T-helper 1 cell treated with Interleukin-12 subunit alpha and Interleukin-12 subunit beta and Interleukin-4 antibody, amounts not matched to agents 30 μg/mL and 1 μg/mL, for 36 hours (primary cell): ENCODE results near the gene PDAP1.
A peak's percentile ranks its signal among the peaks of the same experiment; 100 is the strongest.
"Not testable (repeated sequence)": the region's sequence is repeated elsewhere in the genome, so short reads cannot be mapped to it uniquely, and the experiment has no call there.

ENCODE experiments used
- H3K27ac Mint-ChIP-seq: one replicate; pipeline ENCODE4 v1.8.0; 2021; ENCODE audit warnings: mild to moderate bottlenecking, mixed read lengths
- H3K27me3 Mint-ChIP-seq: one replicate; pipeline ENCODE4 v1.8.0; 2021; ENCODE audit warnings: low read depth, mixed read lengths
- H3K36me3 Mint-ChIP-seq: one replicate; pipeline ENCODE4 v1.8.0; 2021; ENCODE audit warnings: low read depth, mixed read lengths
- H3K4me1 Mint-ChIP-seq: one replicate; pipeline ENCODE4 v1.8.0; 2021; ENCODE audit warnings: low read depth, mixed read lengths
- H3K4me3 Mint-ChIP-seq: one replicate; pipeline ENCODE4 v1.8.0; 2021; ENCODE audit warnings: mild to moderate bottlenecking, moderate library complexity, mixed read lengths
- H3K9me3 Mint-ChIP-seq: one replicate; pipeline ENCODE4 v1.8.0; 2021; ENCODE audit warnings: mixed read lengths

Gene PDAP1

GRCh38 chr7:99395616-99396327 is 12.6 kb downstream of the PDAP1 start:
- H3K4me1 Mint-ChIP-seq: peaks cover 26% of the 10 kb centered on the region
- H3K27ac Mint-ChIP-seq: no peak overlapping the region
- no peaks in the 10 kb centered on the region for H3K9me3 Mint-ChIP-seq
- H3K36me3 Mint-ChIP-seq: peaks cover 46% of the 10 kb centered on the region
- H3K4me3 Mint-ChIP-seq: no peak overlapping the region
- no peaks in the 10 kb centered on the region for H3K27me3 Mint-ChIP-seq

- Mint-ChIP-seq H3K27me3 (no peaks in the 10 kb centered on the region), H3K9me3 (no peaks in the 10 kb centered on the region), H3K4me1 (peaks cover 26% of the 10 kb centered on the region), H3K27ac (peak overlapping the region; percentile 41), H3K36me3 (peaks cover 49% of the 10 kb centered on the region), H3K4me3 (no peak overlapping the region)
Observed at GRCh38 chr7:99394188-99394502, 14.3 kb downstream of the PDAP1 start.

DNA sequence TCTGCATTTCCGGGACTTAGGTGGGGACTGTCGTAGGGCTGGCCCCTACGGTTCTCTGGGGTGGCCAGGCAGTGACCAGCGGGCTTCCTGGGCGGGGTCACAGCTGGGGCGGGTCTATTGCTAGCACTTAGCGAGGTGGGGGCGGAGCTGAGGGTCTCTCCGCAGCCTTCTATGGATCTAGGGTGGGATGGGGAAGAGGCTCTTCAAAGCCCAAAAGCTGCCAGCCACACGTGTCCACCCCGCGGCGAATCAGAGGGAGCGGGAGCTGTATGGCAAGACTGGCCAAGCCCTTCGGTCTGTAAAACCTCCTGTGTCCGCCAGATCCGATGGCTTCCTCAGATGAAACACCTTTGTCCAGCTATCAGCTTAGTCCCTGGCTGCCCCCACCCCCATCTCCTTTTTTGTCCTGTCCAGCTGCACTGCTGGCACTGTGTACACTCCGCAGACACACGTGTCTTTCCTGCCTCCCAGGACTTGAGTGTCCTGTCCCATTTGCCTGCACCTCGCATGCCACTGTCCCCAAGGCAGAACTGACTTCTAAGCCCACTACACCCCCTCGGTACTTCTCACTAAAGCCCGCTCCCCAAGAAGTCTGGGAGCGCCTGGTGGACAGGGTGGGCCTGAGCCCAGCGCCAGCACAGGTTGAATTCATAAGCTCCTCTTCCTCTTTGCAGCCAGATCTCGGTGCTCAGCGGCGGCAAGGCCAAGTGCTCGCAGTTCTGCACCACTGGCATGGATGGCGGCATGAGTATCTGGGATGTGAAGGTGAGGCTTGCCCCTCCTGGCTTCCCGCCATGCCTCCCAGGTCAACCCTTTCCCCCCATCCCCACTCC is 14.8 kb downstream of the PDAP1 start:
- Mint-ChIP-seq H3K4me1 (peaks cover 23% of the 10 kb centered on the region), H3K9me3 (no peaks in the 10 kb centered on the region), H3K36me3 (peaks cover 45% of the 10 kb centered on the region)

DNA sequence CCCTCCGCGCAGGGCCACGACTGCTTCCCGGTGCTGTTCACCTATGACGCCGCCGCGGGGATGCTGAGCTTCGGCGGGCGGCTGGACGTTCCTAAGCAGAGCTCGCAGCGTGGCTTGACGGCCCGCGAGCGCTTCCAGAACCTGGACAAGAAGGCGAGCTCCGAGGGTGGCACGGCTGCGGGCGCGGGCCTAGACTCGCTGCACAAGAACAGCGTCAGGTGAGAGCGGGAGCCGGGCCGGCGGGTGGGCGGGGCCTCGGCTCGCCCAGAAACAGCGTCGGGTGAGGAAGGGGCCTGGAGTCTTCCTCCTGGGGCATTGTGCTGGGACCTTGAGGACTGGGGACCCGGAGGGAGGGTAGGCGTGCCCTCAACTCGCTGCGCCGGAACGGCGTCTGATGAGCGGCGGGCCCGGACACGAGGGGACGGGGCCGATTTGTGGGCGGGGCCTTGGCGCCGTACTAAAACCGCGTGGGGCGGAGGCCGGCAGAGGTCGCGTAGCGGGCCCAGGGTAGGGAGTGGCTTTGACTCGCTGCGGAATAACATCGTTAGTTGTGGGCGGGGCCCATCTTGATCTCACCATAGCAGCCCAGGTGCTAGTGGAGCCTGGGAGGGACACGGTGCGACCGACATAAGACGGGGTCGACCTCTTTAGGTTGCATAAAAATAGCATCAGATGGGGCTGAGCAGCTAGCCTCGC is 15.6 kb downstream of the PDAP1 start:
- Mint-ChIP-seq H3K36me3 (peaks cover 44% of the 10 kb centered on the region), H3K27ac (peak overlapping the region; percentile 76), H3K4me1 (peaks cover 15% of the 10 kb centered on the region), H3K9me3 (no peaks in the 10 kb centered on the region), H3K4me3 (peak overlapping the region; percentile 65), H3K27me3 (no peaks in the 10 kb centered on the region)

More for the DNA sequence above, 14.8 kb downstream of the PDAP1 start:
- Mint-ChIP-seq H3K27ac (peak overlapping the region; percentile 76), H3K27me3 (no peaks in the 10 kb centered on the region), H3K4me3 (peak overlapping the region; percentile 65)

DNA sequence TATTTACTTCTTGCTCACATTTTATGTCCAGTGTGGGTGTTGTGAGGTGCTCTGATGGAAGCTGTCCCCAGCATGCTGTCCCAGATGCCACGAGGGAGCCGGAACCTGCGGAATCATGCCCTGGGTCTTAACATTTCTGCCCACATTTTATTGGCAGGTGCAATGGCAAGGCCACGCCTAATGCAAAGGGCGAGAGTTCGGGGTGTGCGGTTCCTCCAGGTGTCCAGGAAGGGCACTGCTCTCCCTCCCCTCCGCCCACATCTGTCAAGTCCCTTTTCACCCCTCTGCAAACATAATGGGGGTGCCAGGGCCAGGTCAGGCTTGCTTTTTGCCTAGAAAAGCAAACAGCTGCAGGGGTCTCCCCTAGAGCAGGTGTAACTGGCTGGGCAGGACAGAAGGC is 16.4 kb downstream of the PDAP1 start:
- H3K4me1 Mint-ChIP-seq: peaks cover 14% of the 10 kb centered on the region
- no peaks in the 10 kb centered on the region for H3K9me3 Mint-ChIP-seq
- peaks cover 42% of the 10 kb centered on the region for H3K36me3 Mint-ChIP-seq
- no peaks in the 10 kb centered on the region for H3K27me3 Mint-ChIP-seq
- H3K4me3 Mint-ChIP-seq: no peak overlapping the region
- peak overlapping the region; percentile 24 for H3K27ac Mint-ChIP-seq

GRCh38 chr7:99390941-99391602 is 17.3 kb downstream of the PDAP1 start:
- Mint-ChIP-seq H3K36me3 (peaks cover 44% of the 10 kb centered on the region), H3K27ac (no peak overlapping the region), H3K4me3 (no peak overlapping the region), H3K9me3 (no peaks in the 10 kb centered on the region), H3K27me3 (no peaks in the 10 kb centered on the region), H3K4me1 (peaks cover 14% of the 10 kb centered on the region)

DNA sequence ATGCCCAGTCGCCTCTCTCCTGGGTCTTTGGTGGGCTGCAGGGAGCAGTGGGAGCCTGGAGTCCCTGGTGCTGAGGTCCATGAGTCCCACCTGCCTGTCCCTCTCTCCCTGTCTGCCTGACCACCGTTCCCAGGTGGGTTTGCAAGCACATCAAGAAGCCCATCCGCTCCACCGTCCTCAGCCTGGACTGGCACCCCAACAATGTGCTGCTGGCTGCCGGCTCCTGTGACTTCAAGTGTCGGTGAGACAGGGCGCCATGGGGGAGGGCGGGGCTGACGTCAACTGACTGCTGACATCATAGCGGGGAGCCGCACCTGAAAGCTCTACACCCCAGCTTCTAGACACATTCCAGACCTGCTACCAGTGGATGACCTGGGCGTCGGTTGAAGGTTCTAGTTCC is 18.6 kb downstream of the PDAP1 start:
- Mint-ChIP-seq H3K36me3 (peaks cover 40% of the 10 kb centered on the region), H3K4me3 (no peak overlapping the region), H3K9me3 (no peaks in the 10 kb centered on the region), H3K4me1 (peaks cover 14% of the 10 kb centered on the region), H3K27ac (no peak overlapping the region), H3K27me3 (no peaks in the 10 kb centered on the region)

GRCh38 chr7:99387912-99388311 is 20.5 kb downstream of the PDAP1 start:
- Mint-ChIP-seq H3K4me3 (no peak overlapping the region), H3K36me3 (peaks cover 31% of the 10 kb centered on the region), H3K9me3 (no peaks in the 10 kb centered on the region), H3K27ac (no peak overlapping the region), H3K4me1 (peaks cover 12% of the 10 kb centered on the region), H3K27me3 (no peaks in the 10 kb centered on the region)

DNA sequence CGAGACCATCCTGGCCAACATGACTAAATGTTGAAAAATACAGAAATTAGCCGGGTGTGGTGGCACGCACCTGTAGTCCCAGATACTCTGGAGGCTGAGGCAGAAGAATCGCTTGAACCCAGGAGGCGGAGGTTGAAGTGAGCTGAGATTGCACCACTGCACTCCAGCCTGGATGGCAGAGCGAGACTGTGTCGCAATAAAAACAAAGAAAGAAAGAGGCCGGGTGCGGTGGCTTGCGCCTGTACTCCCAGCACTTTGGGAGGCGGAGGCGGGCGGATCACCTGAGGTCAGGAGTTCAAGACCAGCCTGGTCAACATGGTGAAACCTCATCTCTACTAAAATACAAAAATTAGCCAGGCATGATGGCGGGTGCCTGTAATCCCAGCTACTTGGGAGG is 21.2 kb downstream of the PDAP1 start:
- not testable (repeated sequence) for H3K27me3 Mint-ChIP-seq, H3K9me3 Mint-ChIP-seq, H3K4me3 Mint-ChIP-seq, H3K27ac Mint-ChIP-seq
- Mint-ChIP-seq H3K4me1 (peaks cover 10% of the 10 kb centered on the region), H3K36me3 (peaks cover 31% of the 10 kb centered on the region)

- Mint-ChIP-seq H3K27me3 (no peaks in the 10 kb centered on the region), H3K27ac (no peak overlapping the region), H3K4me3 (no peak overlapping the region), H3K4me1 (peaks cover 7% of the 10 kb centered on the region), H3K9me3 (no peaks in the 10 kb centered on the region), H3K36me3 (peaks cover 26% of the 10 kb centered on the region)
Observed at GRCh38 chr7:99386584-99387238, 21.7 kb downstream of the PDAP1 start.

DNA sequence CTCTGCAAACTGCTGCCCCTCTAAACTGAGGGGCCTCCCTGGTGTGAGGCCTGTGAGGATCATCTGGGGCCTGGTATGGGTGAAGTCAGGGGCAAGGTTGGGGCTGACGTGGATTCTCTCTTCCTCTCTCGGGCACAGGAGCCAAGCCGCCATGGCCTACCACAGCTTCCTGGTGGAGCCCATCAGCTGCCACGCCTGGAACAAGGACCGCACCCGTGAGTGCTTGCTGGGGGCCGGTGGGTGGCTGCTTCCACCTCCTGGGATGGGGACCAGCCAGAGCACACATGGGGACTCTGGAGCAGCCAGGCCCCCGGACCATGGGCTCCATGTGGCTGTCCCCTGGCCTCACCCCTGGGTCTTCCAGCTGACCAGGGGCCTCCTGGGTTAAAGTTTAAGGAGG is 22.8 kb downstream of the PDAP1 start:
- H3K4me3 Mint-ChIP-seq: no peak overlapping the region
- H3K27ac Mint-ChIP-seq: no peak overlapping the region
- no peaks in the 10 kb centered on the region for H3K27me3 Mint-ChIP-seq
- H3K9me3 Mint-ChIP-seq: no peaks in the 10 kb centered on the region
- peaks cover 16% of the 10 kb centered on the region for H3K4me1 Mint-ChIP-seq
- H3K36me3 Mint-ChIP-seq: peaks cover 31% of the 10 kb centered on the region

- Mint-ChIP-seq H3K27me3 (no peaks in the 10 kb centered on the region), H3K9me3 (no peaks in the 10 kb centered on the region), H3K36me3 (peaks cover 33% of the 10 kb centered on the region), H3K4me1 (peaks cover 24% of the 10 kb centered on the region), H3K4me3 (no peak overlapping the region), H3K27ac (peak overlapping the region; percentile 9)
Observed at GRCh38 chr7:99384523-99384922, 23.9 kb downstream of the PDAP1 start.

- no peaks in the 10 kb centered on the region for H3K9me3 Mint-ChIP-seq
- H3K27ac Mint-ChIP-seq: peak overlapping the region; percentile 83
- H3K4me3 Mint-ChIP-seq: no peak overlapping the region
- H3K4me1 Mint-ChIP-seq: peaks cover 30% of the 10 kb centered on the region
- peaks cover 36% of the 10 kb centered on the region for H3K36me3 Mint-ChIP-seq
- no peaks in the 10 kb centered on the region for H3K27me3 Mint-ChIP-seq
Observed at GRCh38 chr7:99383791-99384370, 24.5 kb downstream of the PDAP1 start.

DNA sequence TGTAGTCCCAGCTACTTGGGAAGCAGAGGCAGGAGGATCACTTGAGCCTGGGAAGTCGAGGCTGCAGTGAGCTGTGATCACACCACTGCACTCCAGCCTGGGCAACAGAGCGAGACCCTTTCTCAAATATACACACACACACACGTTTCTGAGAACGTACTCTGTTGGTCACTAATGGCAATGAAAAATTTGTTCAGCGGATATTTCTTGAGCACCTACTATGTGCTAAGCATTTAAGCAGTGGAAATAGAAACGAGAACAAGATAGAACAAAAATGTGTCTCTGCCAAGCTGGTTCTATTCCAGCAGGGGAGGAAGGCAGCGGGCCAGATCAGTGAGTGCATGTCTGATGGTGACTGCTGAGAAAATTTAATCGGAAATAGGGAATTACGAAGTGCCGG is 25.2 kb downstream of the PDAP1 start:
- no peak overlapping the region for H3K4me3 Mint-ChIP-seq
- H3K27me3 Mint-ChIP-seq: no peaks in the 10 kb centered on the region
- peaks cover 33% of the 10 kb centered on the region for H3K36me3 Mint-ChIP-seq
- peak overlapping the region; percentile 83 for H3K27ac Mint-ChIP-seq
- H3K4me1 Mint-ChIP-seq: peaks cover 30% of the 10 kb centered on the region
- no peaks in the 10 kb centered on the region for H3K9me3 Mint-ChIP-seq
